Measurements from ENCODE around the gene P3H3. TPM values are rescaled to one million over a fixed set of nuclear protein-coding genes. Genes with fewer than 3 reads are reported as not detected.
"Not testable (repeated sequence)": the region's sequence is repeated elsewhere in the genome, so short reads cannot be mapped to it uniquely, and the experiment has no call there.

The P3H3 gene
- total and polyA plus RNA-seq, 2 donors: 1.0 to 4.4 TPM

- Histone ChIP-seq H3K9me3 (ENCODE audit: control insufficient read depth in 2 of 2, insufficient read depth in 1 of 2, low read length in 1 of 2) (no peaks in the 10 kb centered on the region), H3K27ac (ENCODE audit: low read depth in 1 of 2, low read length in 1 of 2) (no peak overlapping the region), H3K4me1 (ENCODE audit: control insufficient read depth in 2 of 2, insufficient read depth in 2 of 2, low read length in 2 of 2) (no peaks in the 10 kb centered on the region), H3K4me3 (ENCODE audit: low read length in 2 of 2) (no peak overlapping the region), H3K36me3 (ENCODE audit: control insufficient read depth in 2 of 2, insufficient read depth in 2 of 2, low read length in 1 of 2) (peaks cover 9 to 19% of the 10 kb centered on the region in 2 donors), H3K27me3 (ENCODE audit: control insufficient read depth in 2 of 2, insufficient read depth in 1 of 2, low read length in 1 of 2) (no peaks in the 10 kb centered on the region)
- no peak for DNase-seq (ENCODE audit: low read depth in 6 of 9, low spot score in 9 of 9)
- WGBS: over 99% methylated on average over 5 of the region's 5 CpGs
Measured at GRCh38 chr12:6883252-6883651, 55.0 kb downstream of the P3H3 start.

GRCh38 chr12:6883683-6884082, 55.5 kb downstream of the P3H3 start:
- Histone ChIP-seq H3K4me3 (ENCODE audit: low read length in 2 of 2) (no peak overlapping the region), H3K4me1 (ENCODE audit: control insufficient read depth in 2 of 2, insufficient read depth in 2 of 2, low read length in 2 of 2) (no peaks in the 10 kb centered on the region), H3K27me3 (ENCODE audit: control insufficient read depth in 2 of 2, insufficient read depth in 1 of 2, low read length in 1 of 2) (no peaks in the 10 kb centered on the region), H3K27ac (ENCODE audit: low read depth in 1 of 2, low read length in 1 of 2) (no peak overlapping the region), H3K9me3 (ENCODE audit: control insufficient read depth in 2 of 2, insufficient read depth in 1 of 2, low read length in 1 of 2) (no peaks in the 10 kb centered on the region), H3K36me3 (ENCODE audit: control insufficient read depth in 2 of 2, insufficient read depth in 2 of 2, low read length in 1 of 2) (peaks cover 9 to 19% of the 10 kb centered on the region in 2 donors)
- DNase-seq (ENCODE audit: low read depth in 6 of 9, low spot score in 9 of 9): no peak
- WGBS: 98% methylated on average over 11 of the region's 11 CpGs

GRCh38 chr12:6884539-6884938, 56.3 kb downstream of the P3H3 start:
- WGBS: 94% methylated on average over 22 of the region's 22 CpGs
- Histone ChIP-seq H3K4me3 (ENCODE audit: low read length in 2 of 2) (no peak overlapping the region), H3K27me3 (ENCODE audit: control insufficient read depth in 2 of 2, insufficient read depth in 1 of 2, low read length in 1 of 2) (no peaks in the 10 kb centered on the region), H3K4me1 (ENCODE audit: control insufficient read depth in 2 of 2, insufficient read depth in 2 of 2, low read length in 2 of 2) (no peaks in the 10 kb centered on the region), H3K9me3 (ENCODE audit: control insufficient read depth in 2 of 2, insufficient read depth in 1 of 2, low read length in 1 of 2) (no peaks in the 10 kb centered on the region), H3K36me3 (ENCODE audit: control insufficient read depth in 2 of 2, insufficient read depth in 2 of 2, low read length in 1 of 2) (peaks cover 9 to 19% of the 10 kb centered on the region in 2 donors), H3K27ac (ENCODE audit: low read depth in 1 of 2, low read length in 1 of 2) (no peak overlapping the region)
- no peak for DNase-seq (ENCODE audit: low read depth in 6 of 9, low spot score in 9 of 9)

GRCh38 chr12:6886206-6886999, 58.2 kb downstream of the P3H3 start:
- not testable (repeated sequence) for H3K27me3 ChIP-seq (ENCODE audit: control insufficient read depth in 2 of 2, insufficient read depth in 1 of 2, low read length in 1 of 2); DNase-seq (ENCODE audit: low read depth in 6 of 9, low spot score in 9 of 9); H3K4me3 ChIP-seq (ENCODE audit: low read length in 2 of 2); H3K9me3 ChIP-seq (ENCODE audit: control insufficient read depth in 2 of 2, insufficient read depth in 1 of 2, low read length in 1 of 2); H3K27ac ChIP-seq (ENCODE audit: low read depth in 1 of 2, low read length in 1 of 2)
- H3K4me1 ChIP-seq (ENCODE audit: control insufficient read depth in 2 of 2, insufficient read depth in 2 of 2, low read length in 2 of 2): peaks cover 4 to 10% of the 10 kb centered on the region in 2 donors
- peaks cover 9 to 19% of the 10 kb centered on the region in 2 donors for H3K36me3 ChIP-seq (ENCODE audit: control insufficient read depth in 2 of 2, insufficient read depth in 2 of 2, low read length in 1 of 2)
- 81% methylated on average over 12 of the region's 15 CpGs for WGBS

GRCh38 chr12:6887460-6887859, 59.3 kb downstream of the P3H3 start:
- Histone ChIP-seq H3K9me3 (ENCODE audit: control insufficient read depth in 2 of 2, insufficient read depth in 1 of 2, low read length in 1 of 2) (no peaks in the 10 kb centered on the region), H3K4me3 (ENCODE audit: low read length in 2 of 2) (no peak overlapping the region), H3K4me1 (ENCODE audit: control insufficient read depth in 2 of 2, insufficient read depth in 2 of 2, low read length in 2 of 2) (peaks cover 8 to 19% of the 10 kb centered on the region in 2 donors), H3K36me3 (ENCODE audit: control insufficient read depth in 2 of 2, insufficient read depth in 2 of 2, low read length in 1 of 2) (peaks cover 9 to 19% of the 10 kb centered on the region in 2 donors), H3K27ac (ENCODE audit: low read depth in 1 of 2, low read length in 1 of 2) (no peak overlapping the region), H3K27me3 (ENCODE audit: control insufficient read depth in 2 of 2, insufficient read depth in 1 of 2, low read length in 1 of 2) (no peaks in the 10 kb centered on the region)
- no peak for DNase-seq (ENCODE audit: low read depth in 6 of 9, low spot score in 9 of 9)
- WGBS: 95% methylated on average over 8 of the region's 8 CpGs

GRCh38 chr12:6888360-6888759, 60.2 kb downstream of the P3H3 start:
- H3K9me3 ChIP-seq (ENCODE audit: control insufficient read depth in 2 of 2, insufficient read depth in 1 of 2, low read length in 1 of 2): no peaks in the 10 kb centered on the region
- peaks cover 8 to 19% of the 10 kb centered on the region in 2 donors for H3K4me1 ChIP-seq (ENCODE audit: control insufficient read depth in 2 of 2, insufficient read depth in 2 of 2, low read length in 2 of 2)
- 98% methylated on average over 2 of the region's 2 CpGs for WGBS
- H3K27ac ChIP-seq (ENCODE audit: low read depth in 1 of 2, low read length in 1 of 2): no peak overlapping the region
- no peak overlapping the region for H3K4me3 ChIP-seq (ENCODE audit: low read length in 2 of 2)
- no peak for DNase-seq (ENCODE audit: low read depth in 6 of 9, low spot score in 9 of 9)
- H3K27me3 ChIP-seq (ENCODE audit: control insufficient read depth in 2 of 2, insufficient read depth in 1 of 2, low read length in 1 of 2): no peaks in the 10 kb centered on the region
- peaks cover 9 to 18% of the 10 kb centered on the region in 2 donors for H3K36me3 ChIP-seq (ENCODE audit: control insufficient read depth in 2 of 2, insufficient read depth in 2 of 2, low read length in 1 of 2)

- not testable (repeated sequence) for H3K9me3 ChIP-seq (ENCODE audit: control insufficient read depth in 2 of 2, insufficient read depth in 1 of 2, low read length in 1 of 2); H3K27ac ChIP-seq (ENCODE audit: low read depth in 1 of 2, low read length in 1 of 2); H3K27me3 ChIP-seq (ENCODE audit: control insufficient read depth in 2 of 2, insufficient read depth in 1 of 2, low read length in 1 of 2); H3K4me3 ChIP-seq (ENCODE audit: low read length in 2 of 2); DNase-seq (ENCODE audit: low read depth in 6 of 9, low spot score in 9 of 9)
- H3K4me1 ChIP-seq (ENCODE audit: control insufficient read depth in 2 of 2, insufficient read depth in 2 of 2, low read length in 2 of 2): peaks cover 8 to 19% of the 10 kb centered on the region in 2 donors
- WGBS: 94% methylated on average over 7 of the region's 7 CpGs
- peaks cover 6 to 14% of the 10 kb centered on the region in 2 donors for H3K36me3 ChIP-seq (ENCODE audit: control insufficient read depth in 2 of 2, insufficient read depth in 2 of 2, low read length in 1 of 2)
Measured at GRCh38 chr12:6888794-6889193, 60.6 kb downstream of the P3H3 start.

Other genes starting within 250 kb of the P3H3 start
- gene CHD4, start 221.0 kb upstream of the P3H3 start, total RNA-seq: 177 TPM
- 230 TPM for gene CHD4, start 221.0 kb upstream of the P3H3 start, polyA plus RNA-seq
- 2.4 TPM for gene LPAR5, start 192.4 kb upstream of the P3H3 start, total RNA-seq
- 3.2 TPM for gene LPAR5, start 192.4 kb upstream of the P3H3 start, polyA plus RNA-seq
- 2.0 TPM for gene ACRBP, start 181.0 kb upstream of the P3H3 start, total RNA-seq
- gene ACRBP, start 181.0 kb upstream of the P3H3 start, polyA plus RNA-seq: 10.5 TPM
- gene ING4, start 165.3 kb upstream of the P3H3 start, total RNA-seq: 74.0 TPM
- gene ING4, start 165.3 kb upstream of the P3H3 start, polyA plus RNA-seq: 70.0 TPM
- 17.2 TPM for gene ZNF384, start 139.0 kb upstream of the P3H3 start, total RNA-seq
- 39.3 TPM for gene ZNF384, start 139.0 kb upstream of the P3H3 start, polyA plus RNA-seq
- gene PIANP, start 127.6 kb upstream of the P3H3 start, total RNA-seq: 0.09 TPM
- 0.23 TPM for gene PIANP, start 127.6 kb upstream of the P3H3 start, polyA plus RNA-seq
- 28.0 TPM for gene COPS7A, start 104.4 kb upstream of the P3H3 start, total RNA-seq
- gene COPS7A, start 104.4 kb upstream of the P3H3 start, polyA plus RNA-seq: 39.8 TPM
- gene MLF2, start 75.3 kb upstream of the P3H3 start, total RNA-seq: 69.5 TPM
- 131 TPM for gene MLF2, start 75.3 kb upstream of the P3H3 start, polyA plus RNA-seq
- gene PTMS, start 62.0 kb upstream of the P3H3 start, total RNA-seq: 21.9 TPM
- 186 TPM for gene PTMS, start 62.0 kb upstream of the P3H3 start, polyA plus RNA-seq
- gene LAG3, start 55.9 kb upstream of the P3H3 start, total RNA-seq: 1.5 TPM
- 4.8 TPM for gene LAG3, start 55.9 kb upstream of the P3H3 start, polyA plus RNA-seq
- gene CD4, start 38.9 kb upstream of the P3H3 start, total RNA-seq: 91.9 TPM
- 50.9 TPM for gene CD4, start 38.9 kb upstream of the P3H3 start, polyA plus RNA-seq
- gene GPR162, start 6.6 kb upstream of the P3H3 start, total RNA-seq: 1.4 TPM
- gene GPR162, start 6.6 kb upstream of the P3H3 start, polyA plus RNA-seq: 4.4 TPM
- gene GNB3, start 12.5 kb downstream of the P3H3 start, total RNA-seq: 0.14 TPM
- gene GNB3, start 12.5 kb downstream of the P3H3 start, polyA plus RNA-seq: 1.3 TPM
- gene CDCA3, start 22.9 kb downstream of the P3H3 start, total RNA-seq: 44.3 TPM
- 5.9 TPM for gene CDCA3, start 22.9 kb downstream of the P3H3 start, polyA plus RNA-seq
- 61.1 TPM for gene USP5, start 23.7 kb downstream of the P3H3 start, total RNA-seq
- gene USP5, start 23.7 kb downstream of the P3H3 start, polyA plus RNA-seq: 32.2 TPM
- gene TPI1, start 39.1 kb downstream of the P3H3 start, total RNA-seq: 628 TPM
- gene TPI1, start 39.1 kb downstream of the P3H3 start, polyA plus RNA-seq: 282 TPM
- gene SPSB2, start 44.9 kb downstream of the P3H3 start, total RNA-seq: 10.7 TPM
- gene SPSB2, start 44.9 kb downstream of the P3H3 start, polyA plus RNA-seq: 14.9 TPM
- gene LRRC23, start 76.4 kb downstream of the P3H3 start, total RNA-seq: 6.2 TPM
- 11.5 TPM for gene LRRC23, start 76.4 kb downstream of the P3H3 start, polyA plus RNA-seq
- gene ENO2, start 86.2 kb downstream of the P3H3 start, total RNA-seq: 12.1 TPM
- gene ENO2, start 86.2 kb downstream of the P3H3 start, polyA plus RNA-seq: 29.3 TPM
- 1.6 TPM for gene ATN1, start 99.6 kb downstream of the P3H3 start, total RNA-seq
- 30.3 TPM for gene ATN1, start 99.6 kb downstream of the P3H3 start, polyA plus RNA-seq
- gene RNU7-1, start 115.4 kb downstream of the P3H3 start, total RNA-seq: not detected
- not detected for gene RNU7-1, start 115.4 kb downstream of the P3H3 start, polyA plus RNA-seq
- gene C12orf57, start 115.6 kb downstream of the P3H3 start, total RNA-seq: 446 TPM
- 421 TPM for gene C12orf57, start 115.6 kb downstream of the P3H3 start, polyA plus RNA-seq
- gene PTPN6, start 122.9 kb downstream of the P3H3 start, total RNA-seq: 147 TPM
- gene PTPN6, start 122.9 kb downstream of the P3H3 start, polyA plus RNA-seq: 213 TPM
- gene PHB2, start 142.3 kb downstream of the P3H3 start, total RNA-seq: 288 TPM
- gene PHB2, start 142.3 kb downstream of the P3H3 start, polyA plus RNA-seq: 149 TPM
- 56.2 TPM for gene EMG1, start 142.5 kb downstream of the P3H3 start, total RNA-seq
- gene EMG1, start 142.5 kb downstream of the P3H3 start, polyA plus RNA-seq: 27.6 TPM
- 16.1 TPM for gene LPCAT3, start 190.1 kb downstream of the P3H3 start, total RNA-seq
- 28.2 TPM for gene LPCAT3, start 190.1 kb downstream of the P3H3 start, polyA plus RNA-seq
- gene C1S, start 232.3 kb downstream of the P3H3 start, total RNA-seq: 74.2 TPM
- 196 TPM for gene C1S, start 232.3 kb downstream of the P3H3 start, polyA plus RNA-seq